ENCODE data around the gene TRIL.

The TRIL gene

DNA sequence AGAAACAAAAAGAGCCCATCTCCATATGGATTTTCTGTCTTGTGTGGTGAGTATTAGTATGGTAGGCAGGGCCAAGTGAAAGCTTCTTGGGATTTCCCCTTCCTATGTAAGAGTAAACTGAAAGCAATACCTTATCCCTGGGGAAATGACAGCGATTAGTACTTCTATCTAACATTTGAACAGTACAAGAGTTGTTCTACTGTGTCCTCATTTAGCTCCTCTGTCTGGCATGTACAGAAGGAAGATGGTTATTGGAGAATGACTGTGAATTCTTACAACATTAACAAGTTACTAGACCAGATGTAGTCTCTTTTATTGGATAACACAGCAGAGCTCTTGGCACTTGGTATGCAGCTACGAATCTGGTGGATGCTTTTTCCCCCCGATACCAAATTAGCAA, 17.9 kb upstream of the TRIL start:
- TF ChIP-seq, protein P1, sequence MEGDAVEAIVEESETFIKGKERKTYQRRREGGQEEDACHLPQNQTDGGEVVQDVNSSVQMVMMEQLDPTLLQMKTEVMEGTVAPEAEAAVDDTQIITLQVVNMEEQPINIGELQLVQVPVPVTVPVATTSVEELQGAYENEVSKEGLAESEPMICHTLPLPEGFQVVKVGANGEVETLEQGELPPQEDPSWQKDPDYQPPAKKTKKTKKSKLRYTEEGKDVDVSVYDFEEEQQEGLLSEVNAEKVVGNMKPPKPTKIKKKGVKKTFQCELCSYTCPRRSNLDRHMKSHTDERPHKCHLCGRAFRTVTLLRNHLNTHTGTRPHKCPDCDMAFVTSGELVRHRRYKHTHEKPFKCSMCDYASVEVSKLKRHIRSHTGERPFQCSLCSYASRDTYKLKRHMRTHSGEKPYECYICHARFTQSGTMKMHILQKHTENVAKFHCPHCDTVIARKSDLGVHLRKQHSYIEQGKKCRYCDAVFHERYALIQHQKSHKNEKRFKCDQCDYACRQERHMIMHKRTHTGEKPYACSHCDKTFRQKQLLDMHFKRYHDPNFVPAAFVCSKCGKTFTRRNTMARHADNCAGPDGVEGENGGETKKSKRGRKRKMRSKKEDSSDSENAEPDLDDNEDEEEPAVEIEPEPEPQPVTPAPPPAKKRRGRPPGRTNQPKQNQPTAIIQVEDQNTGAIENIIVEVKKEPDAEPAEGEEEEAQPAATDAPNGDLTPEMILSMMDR (IDR thresholded peaks at IDR 0.05; ENCODE audit: insufficient read depth, low read length, poor library complexity, severe bottlenecking), result no peak
- Histone ChIP-seq H3K27me3 (replicated peaks; ENCODE audit: control insufficient read depth, insufficient read depth, low read length) (no peaks in the 10 kb centered on the region; the same call in none of the 2 replicates), H3K4me3 (replicated peaks; ENCODE audit: low read depth, low read length) (no peak overlapping the region), H3K36me3 (ENCODE audit: control insufficient read depth, insufficient read depth, low read length) (no peaks in the 10 kb centered on the region)
- DNase-seq (ENCODE audit: extremely low read depth, insufficient read length), result no peak

DNA sequence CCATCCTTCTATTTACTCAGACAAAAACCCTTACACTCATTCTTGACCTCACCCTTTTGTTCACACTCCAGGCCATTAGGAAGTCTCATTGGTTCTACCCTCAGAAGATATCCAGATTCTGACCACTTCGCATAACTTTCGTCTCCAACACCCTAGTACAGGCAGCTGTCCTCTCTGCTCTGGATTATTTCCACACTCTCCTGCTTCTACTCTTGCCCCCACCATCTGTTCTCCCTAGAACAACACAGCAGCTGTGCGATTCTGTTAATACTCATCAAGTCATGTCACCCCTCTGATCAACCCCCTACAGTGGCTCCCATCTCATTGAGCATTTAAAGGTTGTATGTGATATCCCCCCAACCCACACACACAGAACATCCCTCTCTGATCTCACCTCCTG, 15.5 kb upstream of the TRIL start:
- DNase-seq (ENCODE audit: extremely low read depth, insufficient read length), result no peak
- TF ChIP-seq, protein P1 (IDR thresholded peaks at IDR 0.05; ENCODE audit: insufficient read depth, low read length, poor library complexity, severe bottlenecking), result no peak
- Histone ChIP-seq H3K4me3 (replicated peaks; ENCODE audit: low read depth, low read length) (no peak overlapping the region), H3K36me3 (ENCODE audit: control insufficient read depth, insufficient read depth, low read length) (no peaks in the 10 kb centered on the region), H3K27me3 (replicated peaks; ENCODE audit: control insufficient read depth, insufficient read depth, low read length) (no peaks in the 10 kb centered on the region; the same call in 1 of the 2 replicates)

DNA sequence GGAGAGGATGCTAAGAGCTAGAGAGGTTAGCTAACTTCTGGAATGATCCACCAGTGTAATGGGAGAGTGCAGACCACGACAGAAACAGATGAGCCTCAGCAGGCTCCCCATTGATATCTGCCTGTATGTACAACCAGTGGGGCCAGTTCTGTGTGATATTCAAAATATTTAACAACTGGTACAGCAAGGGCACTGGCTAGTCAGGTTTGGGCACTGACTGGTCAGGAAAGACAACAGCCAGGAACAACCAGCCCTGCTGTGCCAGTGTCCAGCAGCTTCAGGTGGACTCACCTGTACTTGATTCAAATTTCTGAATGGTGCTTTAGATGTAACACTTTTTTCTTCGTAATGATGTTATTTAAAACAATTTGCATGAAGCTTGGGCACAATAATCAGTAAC, 5.9 kb upstream of the TRIL start:
- TF ChIP-seq, protein P1 (IDR thresholded peaks at IDR 0.05; ENCODE audit: insufficient read depth, low read length, poor library complexity, severe bottlenecking), result no peak

DNA sequence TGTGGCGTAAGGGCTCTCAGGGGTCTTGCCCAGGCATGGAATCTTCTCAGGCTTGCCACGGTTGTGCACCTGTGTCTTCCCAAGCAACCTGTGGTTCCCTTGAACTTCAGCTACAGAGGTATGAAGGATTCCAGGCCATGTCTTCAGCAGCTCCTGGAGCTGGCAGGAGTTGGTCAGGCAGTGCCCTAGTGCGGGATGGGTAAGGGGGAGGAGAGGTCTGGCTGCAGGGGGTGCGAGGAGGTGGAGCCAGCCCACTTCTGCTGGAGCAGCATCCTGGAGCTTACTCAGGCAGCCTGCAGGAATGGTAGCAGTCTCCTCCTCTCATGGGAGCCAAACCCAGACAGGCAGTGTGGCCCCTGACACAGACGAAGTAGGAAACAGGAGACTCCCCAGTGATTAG, 3.8 kb upstream of the TRIL start:
- no peak for DNase-seq (ENCODE audit: extremely low read depth, insufficient read length)
- Histone ChIP-seq H3K4me3 (replicated peaks; ENCODE audit: low read depth, low read length) (no peak overlapping the region), H3K36me3 (ENCODE audit: control insufficient read depth, insufficient read depth, low read length) (no peaks in the 10 kb centered on the region), H3K27me3 (replicated peaks; ENCODE audit: control insufficient read depth, insufficient read depth, low read length) (no peaks in the 10 kb centered on the region)
- TF ChIP-seq, protein P1 (IDR thresholded peaks at IDR 0.05; ENCODE audit: insufficient read depth, low read length, poor library complexity, severe bottlenecking), result no peak

More for the DNA sequence above, 5.9 kb upstream of the TRIL start:
- no peak overlapping the region for H3K4me3 ChIP-seq (replicated peaks; ENCODE audit: low read depth, low read length)
- DNase-seq (ENCODE audit: extremely low read depth, insufficient read length), result no peak
- H3K36me3 ChIP-seq (ENCODE audit: control insufficient read depth, insufficient read depth, low read length), result no peaks in the 10 kb centered on the region
- no peaks in the 10 kb centered on the region for H3K27me3 ChIP-seq (replicated peaks; ENCODE audit: control insufficient read depth, insufficient read depth, low read length)

DNA sequence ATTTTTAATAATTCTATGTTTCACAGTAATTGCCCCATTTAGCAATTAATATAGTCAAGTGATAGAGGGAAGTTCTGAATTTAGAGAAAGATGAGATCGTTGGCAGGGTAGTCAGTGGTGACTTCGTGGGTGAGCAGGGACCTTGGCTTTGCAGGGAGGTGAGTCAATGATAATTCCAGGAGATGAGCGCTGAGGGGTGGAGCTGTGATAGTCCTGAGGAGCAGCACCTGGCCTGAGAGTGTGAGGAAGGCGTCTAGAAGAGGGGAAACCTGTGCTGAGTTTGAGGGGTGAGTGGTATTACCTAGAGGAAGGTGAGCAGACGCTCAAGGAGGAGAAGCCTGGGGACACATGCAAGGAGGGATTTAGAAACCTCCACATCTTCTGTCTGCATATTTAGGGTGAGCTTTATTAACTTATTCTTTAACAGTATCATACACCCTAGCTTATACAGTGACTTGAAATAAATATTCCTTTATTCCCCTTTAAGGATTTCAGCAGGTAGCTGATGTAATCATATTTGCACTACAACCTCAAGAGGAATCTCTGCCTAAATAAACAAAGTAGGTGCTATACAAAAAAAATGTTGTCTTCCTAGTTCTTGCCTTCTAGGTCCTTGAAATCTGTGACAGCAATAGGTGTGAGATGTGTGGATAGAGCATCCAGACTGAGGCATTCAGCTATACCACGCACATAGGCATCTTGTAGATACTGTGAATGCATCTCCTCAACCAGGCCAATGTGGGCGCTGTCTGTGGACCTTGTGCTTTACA, 2.1 kb upstream of the TRIL start:
- no peak overlapping the region for H3K4me3 ChIP-seq (replicated peaks; ENCODE audit: low read depth, low read length)
- no peaks in the 10 kb centered on the region for H3K36me3 ChIP-seq (ENCODE audit: control insufficient read depth, insufficient read depth, low read length)
- TF ChIP-seq, protein P1 (IDR thresholded peaks at IDR 0.05; ENCODE audit: insufficient read depth, low read length, poor library complexity, severe bottlenecking), result no peak
- H3K27me3 ChIP-seq (replicated peaks; ENCODE audit: control insufficient read depth, insufficient read depth, low read length), result no peaks in the 10 kb centered on the region; the same call in 1 of the 2 replicates
- no peak for DNase-seq (ENCODE audit: extremely low read depth, insufficient read length)

All from GM06990 (cell line).